ENCODE results near the gene KCNJ5. TPM values are rescaled to one million over a fixed set of nuclear protein-coding genes. Genes with fewer than 3 reads are reported as not detected.

Gene KCNJ5
- total and polyA plus RNA-seq, 2 of the 4 experiments (the other 2 are of a cell fraction): 0.07 to 0.18 TPM

DNA sequence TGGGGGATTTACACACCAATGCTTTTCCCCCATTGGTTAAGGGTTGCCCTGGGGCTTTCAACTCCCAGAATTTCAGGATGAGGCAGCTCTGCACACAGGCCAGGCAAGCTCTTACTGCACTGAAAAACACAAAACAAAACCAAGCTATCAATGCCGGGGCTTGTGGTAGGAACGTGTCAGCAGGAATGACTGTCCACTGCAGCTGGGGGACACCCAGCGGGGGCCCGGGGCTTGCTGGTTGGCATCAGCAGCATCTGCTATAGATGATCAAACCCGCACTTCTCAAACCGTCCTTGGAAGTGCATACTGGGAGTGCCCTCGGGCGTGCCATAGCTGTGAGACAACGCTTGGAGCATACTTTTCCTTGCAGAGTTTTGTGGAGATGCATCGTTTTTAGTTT is 43.8 kb downstream of the KCNJ5 start:
- no peak overlapping the region for H3K56ac ChIP-seq (ENCODE audit: extremely low read depth, insufficient read depth, low read length)
- no peak overlapping the region for H3K23ac ChIP-seq (ENCODE audit: low read depth, low read length)
- peaks cover 29% of the 10 kb centered on the region for H3K27me3 ChIP-seq (ENCODE audit: control insufficient read depth, insufficient read depth, low read length)
- ATAC-seq (ENCODE audit: low read depth) (no peak), DNase-seq (no peak)
- no peak overlapping the region for H2BK5ac ChIP-seq (ENCODE audit: low read depth, low read length, poor library complexity, severe bottlenecking)
- H3K27ac ChIP-seq (ENCODE audit: insufficient read depth, low read length): no peak overlapping the region
- ChIA-PET POLR2A (ENCODE audit: unreplicated experiment) (no interaction called here), CTCF (interaction anchor here (0.9 kb wide), 1 partner anchor 14 kb away, joined by 4 read pairs; no protein-coding TSS in a partner anchor)
- no peak overlapping the region for H3K4me2 ChIP-seq (ENCODE audit: low read depth, low read length)
- H2AK5ac ChIP-seq (ENCODE audit: low read depth, low read length): no peak overlapping the region
- in situ Hi-C loops (cut with MboI; ENCODE audit: low sequenced_read_pairs) (no loop called here), dilution Hi-C loops (cut with HindIII; ENCODE audit: low sequenced_read_pairs, unreplicated experiment) (no loop called here), intact Hi-C loops (cut with micrococcal nuclease) (no loop called here)
- H2BK15ac ChIP-seq (ENCODE audit: low read depth, low read length): no peak overlapping the region
- no peak overlapping the region for H2AK9ac ChIP-seq (replicated peaks; ENCODE audit: low read depth, low read length, poor library complexity)
- WGBS, 2 experiments (ENCODE audit: extremely low coverage in 2 of 2, insufficient read length in 1 of 2): 95% methylated on average over 7 of the region's 10 CpGs; no CpG with 5 or more reads in 1 of the 2 experiments
- H2BK120ac ChIP-seq (ENCODE audit: low read depth, low read length): no peak overlapping the region
- H3K4ac ChIP-seq (ENCODE audit: low read depth, low read length): no peak overlapping the region
- H4K20me1 ChIP-seq (ENCODE audit: insufficient read depth, low read length): no peaks in the 10 kb centered on the region
- TF ChIP-seq SMC3 (IDR thresholded peaks at IDR 0.05; ENCODE audit: low read depth, low read length) (no peak), POLR2A (IDR thresholded peaks at IDR 0.05; ENCODE audit: low read depth, low read length) (no peak), FOS (IDR thresholded peaks at IDR 0.05; ENCODE audit: low read depth, low read length) (no peak), RFX5 (IDR thresholded peaks at IDR 0.05; ENCODE audit: low read depth, low read length) (no peak), MAFK (IDR thresholded peaks at IDR 0.05; ENCODE audit: low read depth, low read length) (no peak), MXI1 (IDR thresholded peaks at IDR 0.05; ENCODE audit: borderline replicate concordance, low read depth, low read length) (no peak), CEBPB (IDR thresholded peaks at IDR 0.05; ENCODE audit: low read depth, low read length) (no peak), RAD21 (IDR thresholded peaks at IDR 0.05; ENCODE audit: low read length) (no peak), CHD1 (IDR thresholded peaks at IDR 0.05; ENCODE audit: low read depth, low read length) (no peak), NFE2L2 (IDR thresholded peaks at IDR 0.05; ENCODE audit: low read depth, low read length) (no peak)
- TF ChIP-seq, protein P1, sequence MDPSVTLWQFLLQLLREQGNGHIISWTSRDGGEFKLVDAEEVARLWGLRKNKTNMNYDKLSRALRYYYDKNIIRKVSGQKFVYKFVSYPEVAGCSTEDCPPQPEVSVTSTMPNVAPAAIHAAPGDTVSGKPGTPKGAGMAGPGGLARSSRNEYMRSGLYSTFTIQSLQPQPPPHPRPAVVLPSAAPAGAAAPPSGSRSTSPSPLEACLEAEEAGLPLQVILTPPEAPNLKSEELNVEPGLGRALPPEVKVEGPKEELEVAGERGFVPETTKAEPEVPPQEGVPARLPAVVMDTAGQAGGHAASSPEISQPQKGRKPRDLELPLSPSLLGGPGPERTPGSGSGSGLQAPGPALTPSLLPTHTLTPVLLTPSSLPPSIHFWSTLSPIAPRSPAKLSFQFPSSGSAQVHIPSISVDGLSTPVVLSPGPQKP (IDR thresholded peaks at IDR 0.05; ENCODE audit: borderline replicate concordance, low read depth, low read length): no peak
- TF ChIP-seq, protein P2, sequence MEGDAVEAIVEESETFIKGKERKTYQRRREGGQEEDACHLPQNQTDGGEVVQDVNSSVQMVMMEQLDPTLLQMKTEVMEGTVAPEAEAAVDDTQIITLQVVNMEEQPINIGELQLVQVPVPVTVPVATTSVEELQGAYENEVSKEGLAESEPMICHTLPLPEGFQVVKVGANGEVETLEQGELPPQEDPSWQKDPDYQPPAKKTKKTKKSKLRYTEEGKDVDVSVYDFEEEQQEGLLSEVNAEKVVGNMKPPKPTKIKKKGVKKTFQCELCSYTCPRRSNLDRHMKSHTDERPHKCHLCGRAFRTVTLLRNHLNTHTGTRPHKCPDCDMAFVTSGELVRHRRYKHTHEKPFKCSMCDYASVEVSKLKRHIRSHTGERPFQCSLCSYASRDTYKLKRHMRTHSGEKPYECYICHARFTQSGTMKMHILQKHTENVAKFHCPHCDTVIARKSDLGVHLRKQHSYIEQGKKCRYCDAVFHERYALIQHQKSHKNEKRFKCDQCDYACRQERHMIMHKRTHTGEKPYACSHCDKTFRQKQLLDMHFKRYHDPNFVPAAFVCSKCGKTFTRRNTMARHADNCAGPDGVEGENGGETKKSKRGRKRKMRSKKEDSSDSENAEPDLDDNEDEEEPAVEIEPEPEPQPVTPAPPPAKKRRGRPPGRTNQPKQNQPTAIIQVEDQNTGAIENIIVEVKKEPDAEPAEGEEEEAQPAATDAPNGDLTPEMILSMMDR (conservative IDR thresholded peaks at IDR 0.05; ENCODE audit: low read depth, low read length): no peak
- TF ChIP-seq, protein P3, sequence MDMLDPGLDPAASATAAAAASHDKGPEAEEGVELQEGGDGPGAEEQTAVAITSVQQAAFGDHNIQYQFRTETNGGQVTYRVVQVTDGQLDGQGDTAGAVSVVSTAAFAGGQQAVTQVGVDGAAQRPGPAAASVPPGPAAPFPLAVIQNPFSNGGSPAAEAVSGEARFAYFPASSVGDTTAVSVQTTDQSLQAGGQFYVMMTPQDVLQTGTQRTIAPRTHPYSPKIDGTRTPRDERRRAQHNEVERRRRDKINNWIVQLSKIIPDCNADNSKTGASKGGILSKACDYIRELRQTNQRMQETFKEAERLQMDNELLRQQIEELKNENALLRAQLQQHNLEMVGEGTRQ (IDR thresholded peaks at IDR 0.05; ENCODE audit: low read depth, low read length): no peak
- H3K9me3 ChIP-seq (ENCODE audit: control insufficient read depth, insufficient read depth, low read length): no peaks in the 10 kb centered on the region
- H4K8ac ChIP-seq (ENCODE audit: low read depth in 2 of 2, low read length in 2 of 2): no peak overlapping the region
- H3K4me3 ChIP-seq (ENCODE audit: insufficient read depth, low read depth, low read length): no peak overlapping the region
- H3K79me1 ChIP-seq (ENCODE audit: low read depth in 1 of 2, low read length in 2 of 2): no peaks in the 10 kb centered on the region
- no peak overlapping the region for H4K91ac ChIP-seq (ENCODE audit: insufficient read depth, low read depth, low read length)
- no peaks in the 10 kb centered on the region for H3K36me3 ChIP-seq (ENCODE audit: control insufficient read depth, insufficient read depth, low read length)
- no peak overlapping the region for H2AFZ ChIP-seq (replicated peaks; ENCODE audit: low read length, poor library complexity)
- no peaks in the 10 kb centered on the region; the same call in 1 of the 2 replicates for H3K4me1 ChIP-seq (ENCODE audit: control insufficient read depth, insufficient read depth, low read length)
- H4K5ac ChIP-seq (ENCODE audit: low read depth, low read length): no peak overlapping the region
- BruUV-seq (replicated peaks): no TSS peak
- H3K9me1 ChIP-seq (ENCODE audit: insufficient read depth, low read length): no peaks in the 10 kb centered on the region
- H2BK20ac ChIP-seq (ENCODE audit: low read depth, low read length): no peak overlapping the region
- H3K18ac ChIP-seq (ENCODE audit: low read depth, low read length): no peak overlapping the region
- H3K9ac ChIP-seq (ENCODE audit: low read depth, low read length): no peak overlapping the region
- no peak overlapping the region for H3K14ac ChIP-seq (replicated peaks; ENCODE audit: low read depth, low read length)
